Measurements from ENCODE around the gene BOC. TPM values are rescaled to one million over a fixed set of nuclear protein-coding genes. Genes with fewer than 3 reads are reported as not detected.

BOC gene
- total RNA-seq, 1 donor from 2014 or later: 22.4 TPM

DNA sequence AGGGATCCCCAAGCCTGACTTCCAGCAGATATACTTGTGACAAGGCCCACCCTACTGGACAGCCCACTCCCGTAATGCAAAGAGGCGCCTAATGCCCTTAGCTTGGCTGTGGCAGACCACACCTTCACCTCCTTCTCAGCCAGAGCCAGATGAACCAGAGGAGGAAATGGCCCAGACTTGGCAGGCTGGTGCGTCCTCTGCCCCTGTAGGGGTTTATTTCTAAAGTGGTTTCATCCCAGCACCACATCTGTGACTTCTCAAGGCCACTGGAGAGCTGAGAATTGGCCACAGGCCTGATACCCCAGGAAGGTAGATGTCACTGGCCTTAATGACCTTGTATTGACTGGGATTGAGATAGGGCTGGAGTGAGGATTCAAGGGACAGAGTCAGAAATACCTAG, 29.5 kb downstream of the BOC start:
- Mint-ChIP-seq H3K4me3 (ENCODE audit: unreplicated experiment) (no peak overlapping the region), H3K4me1 (ENCODE audit: unreplicated experiment) (peaks cover 41% of the 10 kb centered on the region), H3K27me3 (ENCODE audit: unreplicated experiment) (no peaks in the 10 kb centered on the region), H3K9me3 (ENCODE audit: unreplicated experiment) (no peaks in the 10 kb centered on the region), H3K36me3 (ENCODE audit: unreplicated experiment) (peaks cover 2% of the 10 kb centered on the region), H3K27ac (ENCODE audit: unreplicated experiment) (peak overlapping the region; percentile 95)
- DNase-seq (ENCODE audit: extremely low spot score, unreplicated experiment): no peak
- TF ChIP-seq, protein P1, sequence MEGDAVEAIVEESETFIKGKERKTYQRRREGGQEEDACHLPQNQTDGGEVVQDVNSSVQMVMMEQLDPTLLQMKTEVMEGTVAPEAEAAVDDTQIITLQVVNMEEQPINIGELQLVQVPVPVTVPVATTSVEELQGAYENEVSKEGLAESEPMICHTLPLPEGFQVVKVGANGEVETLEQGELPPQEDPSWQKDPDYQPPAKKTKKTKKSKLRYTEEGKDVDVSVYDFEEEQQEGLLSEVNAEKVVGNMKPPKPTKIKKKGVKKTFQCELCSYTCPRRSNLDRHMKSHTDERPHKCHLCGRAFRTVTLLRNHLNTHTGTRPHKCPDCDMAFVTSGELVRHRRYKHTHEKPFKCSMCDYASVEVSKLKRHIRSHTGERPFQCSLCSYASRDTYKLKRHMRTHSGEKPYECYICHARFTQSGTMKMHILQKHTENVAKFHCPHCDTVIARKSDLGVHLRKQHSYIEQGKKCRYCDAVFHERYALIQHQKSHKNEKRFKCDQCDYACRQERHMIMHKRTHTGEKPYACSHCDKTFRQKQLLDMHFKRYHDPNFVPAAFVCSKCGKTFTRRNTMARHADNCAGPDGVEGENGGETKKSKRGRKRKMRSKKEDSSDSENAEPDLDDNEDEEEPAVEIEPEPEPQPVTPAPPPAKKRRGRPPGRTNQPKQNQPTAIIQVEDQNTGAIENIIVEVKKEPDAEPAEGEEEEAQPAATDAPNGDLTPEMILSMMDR (IDR thresholded peaks at IDR 0.05): no peak

DNA sequence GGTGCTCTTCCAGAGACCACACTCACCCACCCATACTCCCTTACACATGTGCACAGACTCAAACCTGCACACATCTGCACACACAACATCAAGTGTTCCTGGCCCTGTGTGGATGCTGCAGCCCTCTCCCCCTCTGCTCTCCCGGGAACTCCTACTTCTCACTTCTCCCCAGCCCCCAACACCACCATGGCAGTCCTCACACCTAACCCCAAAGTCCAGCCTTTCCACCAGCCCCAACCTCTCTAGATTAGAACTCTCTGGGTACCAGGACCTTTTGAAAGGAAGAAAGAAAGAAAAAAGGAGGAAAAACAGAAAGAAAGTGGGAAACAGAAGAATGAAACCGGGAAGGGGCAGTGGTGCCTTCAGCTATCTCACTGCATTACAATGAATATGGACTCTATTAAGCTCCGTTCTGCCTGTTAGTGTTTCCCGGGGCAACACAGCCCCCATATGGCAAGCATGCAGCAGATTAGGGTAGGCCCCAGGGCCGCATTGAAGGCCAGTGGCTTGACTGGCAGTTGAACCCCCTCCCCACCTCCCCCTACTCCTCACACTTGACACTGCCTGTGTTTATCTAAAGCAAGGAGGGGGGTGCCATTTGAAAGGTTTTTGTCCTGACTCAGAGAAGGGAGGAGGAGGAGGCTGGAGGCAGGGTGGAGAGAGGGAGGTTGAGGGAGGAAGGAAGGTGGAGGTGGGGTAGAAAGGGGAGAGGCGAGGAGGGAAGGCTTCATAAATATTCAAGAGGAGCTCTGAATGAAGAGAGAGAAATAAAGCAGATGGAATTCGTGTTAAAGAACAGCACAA, 30.1 kb downstream of the BOC start:
- H3K4me3 Mint-ChIP-seq (ENCODE audit: unreplicated experiment): peak overlapping the region; percentile 65
- H3K9me3 Mint-ChIP-seq (ENCODE audit: unreplicated experiment): no peaks in the 10 kb centered on the region
- no peak for DNase-seq (ENCODE audit: extremely low spot score, unreplicated experiment)
- H3K4me1 Mint-ChIP-seq (ENCODE audit: unreplicated experiment): peaks cover 47% of the 10 kb centered on the region
- H3K27me3 Mint-ChIP-seq (ENCODE audit: unreplicated experiment): no peaks in the 10 kb centered on the region
- TF ChIP-seq, protein P1 (IDR thresholded peaks at IDR 0.05): no peak
- peaks cover 2% of the 10 kb centered on the region for H3K36me3 Mint-ChIP-seq (ENCODE audit: unreplicated experiment)
- peak overlapping the region; percentile 95 for H3K27ac Mint-ChIP-seq (ENCODE audit: unreplicated experiment)

DNA sequence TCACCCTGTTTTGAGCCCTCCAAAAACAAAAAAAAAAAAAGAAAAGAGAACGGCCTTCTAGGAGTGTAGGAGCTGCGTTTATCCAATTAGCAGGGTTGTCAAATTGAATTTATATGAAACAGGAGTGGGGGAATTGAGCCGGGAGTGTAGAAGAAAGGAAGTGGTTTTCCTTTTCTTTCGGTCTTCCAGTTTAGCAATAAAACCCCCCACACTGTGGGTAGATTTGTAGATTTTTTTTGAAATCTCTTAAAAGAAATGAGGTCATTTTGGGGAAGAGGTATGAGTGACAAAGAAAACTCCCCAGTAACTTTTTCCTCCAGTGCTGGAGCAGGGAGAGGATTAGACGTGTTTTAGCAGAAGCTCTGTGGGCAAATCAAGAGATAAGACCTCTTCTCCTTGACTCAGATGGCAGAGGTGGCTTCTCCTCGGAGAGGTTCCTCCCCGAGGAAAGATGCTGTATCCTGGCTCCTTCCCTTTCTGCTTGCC, 30.8 kb downstream of the BOC start:
- no peaks in the 10 kb centered on the region for H3K9me3 Mint-ChIP-seq (ENCODE audit: unreplicated experiment)
- H3K4me3 Mint-ChIP-seq (ENCODE audit: unreplicated experiment): peak overlapping the region; percentile 65
- H3K4me1 Mint-ChIP-seq (ENCODE audit: unreplicated experiment): peaks cover 53% of the 10 kb centered on the region
- no peak for DNase-seq (ENCODE audit: extremely low spot score, unreplicated experiment)
- peaks cover 5% of the 10 kb centered on the region for H3K36me3 Mint-ChIP-seq (ENCODE audit: unreplicated experiment)
- peak overlapping the region; percentile 95 for H3K27ac Mint-ChIP-seq (ENCODE audit: unreplicated experiment)
- TF ChIP-seq, protein P1 (IDR thresholded peaks at IDR 0.05): no peak
- no peaks in the 10 kb centered on the region for H3K27me3 Mint-ChIP-seq (ENCODE audit: unreplicated experiment)

DNA sequence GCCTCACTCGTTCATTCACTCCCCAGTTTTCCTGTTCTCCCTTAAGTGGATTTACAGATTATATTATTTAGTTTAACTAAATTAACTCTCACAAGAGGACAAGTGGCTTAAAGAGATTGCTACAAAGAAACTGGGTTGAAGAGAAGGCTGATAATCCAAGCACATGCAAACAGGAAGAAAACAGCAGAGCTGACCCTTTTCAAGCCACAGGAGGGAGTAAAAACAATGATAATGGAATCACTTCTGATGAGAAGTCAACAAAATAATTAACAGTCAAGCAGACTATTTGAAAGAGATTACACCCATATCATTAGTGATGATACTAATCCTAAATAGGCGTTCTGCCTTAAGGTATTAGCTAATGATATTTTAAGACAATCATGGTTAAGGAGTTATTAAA, 31.7 kb downstream of the BOC start:
- no peaks in the 10 kb centered on the region for H3K27me3 Mint-ChIP-seq (ENCODE audit: unreplicated experiment)
- H3K36me3 Mint-ChIP-seq (ENCODE audit: unreplicated experiment): peaks cover 5% of the 10 kb centered on the region
- H3K27ac Mint-ChIP-seq (ENCODE audit: unreplicated experiment): no peak overlapping the region
- peaks cover 62% of the 10 kb centered on the region for H3K4me1 Mint-ChIP-seq (ENCODE audit: unreplicated experiment)
- H3K9me3 Mint-ChIP-seq (ENCODE audit: unreplicated experiment): no peaks in the 10 kb centered on the region
- no peak for DNase-seq (ENCODE audit: extremely low spot score, unreplicated experiment)
- TF ChIP-seq, protein P1 (IDR thresholded peaks at IDR 0.05): no peak
- no peak overlapping the region for H3K4me3 Mint-ChIP-seq (ENCODE audit: unreplicated experiment)

DNA sequence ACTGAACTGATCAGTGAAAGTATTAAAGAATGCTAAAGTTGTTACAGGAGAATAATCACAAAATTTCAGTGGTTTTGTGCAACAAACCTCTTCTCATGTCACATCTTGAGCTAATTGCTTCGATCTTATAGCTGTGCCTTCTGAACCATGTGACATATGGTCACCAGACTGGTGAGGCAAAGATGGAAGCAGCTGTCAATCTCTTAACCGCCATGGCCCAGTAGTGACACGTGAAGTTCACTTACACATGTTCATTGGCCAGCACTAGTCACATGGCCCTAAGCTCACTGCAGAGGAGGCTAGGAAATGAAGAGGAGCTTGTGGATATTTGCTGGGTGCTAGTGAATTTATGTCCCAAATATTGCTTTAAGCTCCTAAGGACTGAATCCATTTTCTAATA, 32.5 kb downstream of the BOC start:
- Mint-ChIP-seq H3K9me3 (ENCODE audit: unreplicated experiment) (no peaks in the 10 kb centered on the region), H3K4me3 (ENCODE audit: unreplicated experiment) (no peak overlapping the region), H3K36me3 (ENCODE audit: unreplicated experiment) (peaks cover 5% of the 10 kb centered on the region), H3K4me1 (ENCODE audit: unreplicated experiment) (peaks cover 70% of the 10 kb centered on the region), H3K27ac (ENCODE audit: unreplicated experiment) (no peak overlapping the region), H3K27me3 (ENCODE audit: unreplicated experiment) (no peaks in the 10 kb centered on the region)
- TF ChIP-seq, protein P1 (IDR thresholded peaks at IDR 0.05): no peak
- no peak for DNase-seq (ENCODE audit: extremely low spot score, unreplicated experiment)

All from osteocyte (in vitro differentiated cells).